Activated CD4-positive, alpha-beta T cell treated with anti-CD3 and anti-CD28 coated beads, Interleukin-2, amount 50 U/mL, for 1 hour (primary cell): Measurements from ENCODE around the gene PDXDC1.
"Not testable (repeated sequence)": the region's sequence is repeated elsewhere in the genome, so short reads cannot be mapped to it uniquely, and the experiment has no call there.

Experiments
- DNase-seq: peaks from one replicate; pipeline ENCODE4 v3.0.0-alpha.2; 2020

PDXDC1 gene

DNA sequence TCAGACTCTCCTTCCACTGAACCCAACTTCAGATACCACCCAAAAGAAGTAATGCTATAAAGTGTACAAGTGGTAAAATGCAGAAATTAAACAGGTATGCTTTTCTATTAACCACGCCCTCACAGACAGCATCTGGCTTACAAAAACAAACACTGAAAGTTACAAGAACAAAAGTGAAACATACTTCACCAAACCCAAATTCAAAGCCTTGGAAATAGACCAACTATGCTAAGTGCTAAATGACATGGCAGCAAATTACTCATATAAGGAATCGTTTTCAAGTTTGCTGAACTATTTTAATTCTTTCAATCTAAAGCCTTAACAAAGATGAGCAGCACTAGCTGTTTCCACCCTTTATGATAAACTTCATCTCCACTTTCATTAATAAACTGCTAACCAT, 101.3 kb downstream of the PDXDC1 start:
- DNase-seq: not testable (repeated sequence)

DNA sequence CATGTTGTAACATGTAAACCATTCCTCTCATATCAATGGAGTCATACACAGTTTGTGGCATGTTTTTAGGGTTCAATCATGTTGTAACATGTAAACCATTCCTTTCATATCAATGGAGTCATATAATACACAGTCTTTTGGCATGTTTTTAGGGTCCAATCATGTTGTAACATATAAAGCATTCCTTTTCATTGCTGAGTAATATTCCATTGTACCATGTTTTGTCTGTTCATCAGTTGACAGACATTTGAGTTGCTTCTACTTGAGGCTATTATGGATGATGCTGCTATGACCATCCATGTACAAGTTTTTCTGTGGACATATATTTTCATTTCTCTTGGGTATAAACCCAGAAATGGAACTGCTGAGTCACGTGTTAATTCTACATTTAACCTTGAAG, 106.1 kb downstream of the PDXDC1 start:
- DNase-seq: not testable (repeated sequence)

GRCh38 chr16:15082788-15083187, 108.0 kb downstream of the PDXDC1 start:
- DNase-seq: not testable (repeated sequence)

- DNase-seq: not testable (repeated sequence)
Observed at GRCh38 chr16:15090663-15091269, 115.9 kb downstream of the PDXDC1 start.

- DNase-seq: not testable (repeated sequence)
Observed at GRCh38 chr16:15093571-15093954, 118.7 kb downstream of the PDXDC1 start.

DNA sequence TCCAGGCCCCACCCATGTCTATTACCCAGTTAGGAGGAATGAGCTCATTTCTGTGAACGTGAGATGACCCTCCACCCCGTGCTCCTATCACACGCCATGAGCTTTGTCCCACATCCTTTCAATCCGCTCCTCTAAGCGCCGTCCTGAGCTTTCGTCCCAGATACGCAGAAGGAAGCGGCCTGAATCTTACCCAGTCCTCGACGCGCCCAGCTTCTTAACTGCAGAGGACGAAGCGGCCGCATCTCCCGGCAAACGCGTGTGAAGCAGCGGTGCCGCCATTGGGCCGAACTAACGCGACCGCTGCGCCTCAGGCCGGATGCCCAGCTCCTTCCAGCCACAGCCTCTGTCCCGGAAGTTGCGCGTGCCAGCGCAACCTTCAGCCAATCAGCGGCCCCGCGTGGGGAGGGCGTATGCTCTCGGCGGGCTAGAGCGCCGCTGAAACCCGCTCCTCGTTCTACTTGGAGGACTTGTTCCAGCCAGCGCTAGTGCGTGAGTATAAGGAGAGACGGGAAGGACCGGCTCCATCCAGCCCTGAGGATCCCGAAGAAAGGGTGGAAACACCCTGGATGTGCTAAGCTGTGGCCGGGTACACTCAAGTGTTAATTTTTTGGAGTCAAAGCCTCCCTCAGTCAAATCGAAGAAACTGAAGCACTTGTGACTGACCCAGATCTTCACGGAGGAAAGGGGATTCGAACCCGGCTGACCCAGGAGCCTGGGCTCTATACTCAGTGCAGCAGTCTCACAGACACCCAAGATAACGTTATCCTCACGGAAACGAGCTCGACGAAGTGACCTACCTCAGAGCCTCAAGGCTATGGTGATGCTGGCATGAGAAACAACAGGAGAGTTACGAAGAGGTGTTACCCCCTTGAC, 119.4 kb downstream of the PDXDC1 start, which contains the start of gene RRN3:
RRN3 (minus strand) TSS at position 318 of the 873 bp plus-strand sequence; CDS start at position 279, 39 bp downstream.
- DNase-seq: peak; percentile 78

- not testable (repeated sequence) for DNase-seq
Observed at GRCh38 chr16:15096583-15096972, 121.8 kb downstream of the PDXDC1 start.

DNA sequence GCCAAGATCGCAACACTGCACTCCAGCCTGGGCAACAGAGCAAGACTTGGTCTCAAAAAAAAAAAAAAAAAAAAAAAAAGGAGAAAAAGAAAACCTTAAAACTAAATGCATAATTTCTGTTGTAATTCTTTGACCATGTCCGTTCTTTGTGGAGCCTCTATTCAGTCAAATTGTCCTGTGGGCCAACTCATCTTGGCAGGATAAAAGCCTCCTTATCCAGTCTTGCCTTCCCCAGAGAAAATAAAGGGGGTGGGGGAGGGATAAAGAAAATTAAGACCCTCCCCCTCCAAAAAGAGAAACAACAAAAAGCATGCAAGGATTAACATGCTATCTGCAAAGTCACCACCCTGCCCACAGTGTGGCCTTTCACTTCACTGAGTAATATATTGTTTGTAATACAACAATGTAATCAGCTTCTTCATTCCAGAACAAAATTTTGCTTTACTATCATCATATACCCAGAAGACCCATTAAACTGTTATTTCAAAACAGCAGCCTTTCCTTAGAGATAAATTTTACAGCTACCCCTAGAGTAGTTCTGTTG, 124.6 kb downstream of the PDXDC1 start:
- DNase-seq: not testable (repeated sequence)

- DNase-seq: not testable (repeated sequence)
Observed at GRCh38 chr16:15100372-15100987, 125.7 kb downstream of the PDXDC1 start.

- not testable (repeated sequence) for DNase-seq
Observed at GRCh38 chr16:15127641-15128425, 153.0 kb downstream of the PDXDC1 start.

GRCh38 chr16:15130256-15130932, 155.6 kb downstream of the PDXDC1 start:
- DNase-seq: not testable (repeated sequence)

GRCh38 chr16:15130943-15131700, 156.3 kb downstream of the PDXDC1 start:
- not testable (repeated sequence) for DNase-seq

DNA sequence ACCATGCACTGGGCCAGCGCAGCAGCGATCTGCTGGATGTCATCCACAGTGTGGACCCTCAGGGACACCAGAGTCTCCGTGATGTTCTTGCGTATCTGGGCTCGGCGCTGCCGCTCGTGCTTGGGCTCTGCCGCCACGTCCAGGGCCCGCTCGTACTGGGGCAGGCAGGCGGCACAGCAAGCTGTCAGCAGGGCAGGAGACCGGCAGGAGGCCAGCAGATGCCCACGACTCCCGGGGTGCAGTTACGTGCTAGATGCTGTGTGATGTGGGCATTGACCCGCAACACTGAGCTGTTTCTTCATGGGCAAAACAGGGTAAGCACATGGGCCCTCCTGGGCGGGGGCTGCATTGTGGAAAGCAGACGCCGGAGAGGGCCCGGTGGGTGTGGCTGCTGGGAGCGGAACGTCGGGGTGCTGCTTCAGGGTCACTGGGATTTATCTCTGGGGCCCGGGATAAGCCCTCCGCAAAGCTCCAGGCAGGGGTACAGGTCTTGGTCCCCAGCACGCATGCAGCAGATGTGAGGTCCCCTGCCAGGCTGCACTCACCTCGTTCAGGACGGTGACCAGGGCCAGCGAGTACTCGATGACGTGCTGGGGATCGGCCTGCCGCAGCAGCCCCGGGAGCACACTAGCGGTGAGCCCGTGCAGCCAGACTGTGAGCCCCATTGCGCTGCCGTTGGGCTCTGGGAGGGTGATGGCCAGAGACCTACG, 158.0 kb downstream of the PDXDC1 start:
- DNase-seq: not testable (repeated sequence)

GRCh38 chr16:15133554-15133953, 158.7 kb downstream of the PDXDC1 start:
- not testable (repeated sequence) for DNase-seq

- not testable (repeated sequence) for DNase-seq
Observed at GRCh38 chr16:15134752-15135482, 160.1 kb downstream of the PDXDC1 start.

DNA sequence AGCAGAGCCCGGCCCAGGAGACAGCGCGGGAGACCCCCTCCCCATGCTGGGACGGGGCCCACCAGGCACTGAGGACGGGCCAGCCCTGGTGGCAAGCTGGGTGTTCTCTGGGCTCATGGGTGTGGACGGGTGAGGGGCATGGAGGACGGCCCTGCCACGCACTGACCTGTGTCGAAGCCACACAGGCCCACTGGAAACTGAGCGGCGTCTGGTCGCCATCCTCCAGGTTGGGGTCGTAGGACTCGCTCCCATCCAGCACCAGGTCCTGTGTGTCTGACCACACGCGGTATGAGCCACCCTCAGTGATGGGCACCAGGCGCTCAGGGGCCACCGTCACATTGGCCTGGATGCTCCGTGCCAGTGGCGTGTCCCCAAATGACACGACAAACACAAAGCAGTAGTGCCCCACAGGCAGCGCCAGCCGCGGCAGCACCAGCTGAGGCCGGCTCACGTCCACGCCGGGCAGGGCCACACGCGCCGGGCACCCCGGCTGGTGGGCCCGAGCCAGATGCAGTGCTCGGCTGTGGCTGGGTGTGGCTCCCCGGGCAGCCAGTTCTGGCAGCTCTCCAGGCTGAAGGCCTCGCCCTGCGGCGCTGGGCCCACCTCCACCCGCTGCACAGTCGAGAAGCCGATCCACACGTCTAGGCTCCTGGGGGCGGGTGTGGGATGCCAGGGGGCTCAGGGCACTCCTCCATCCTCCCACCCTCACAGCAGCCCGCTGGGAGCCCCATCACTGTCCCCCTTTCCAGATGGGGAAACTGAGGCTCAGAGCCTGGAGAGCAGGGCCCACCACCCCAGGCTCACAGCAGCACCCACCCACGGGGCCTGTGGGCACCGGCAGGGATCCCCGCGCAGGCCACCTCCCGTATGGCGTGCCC, 160.9 kb downstream of the PDXDC1 start:
- DNase-seq: not testable (repeated sequence)

DNA sequence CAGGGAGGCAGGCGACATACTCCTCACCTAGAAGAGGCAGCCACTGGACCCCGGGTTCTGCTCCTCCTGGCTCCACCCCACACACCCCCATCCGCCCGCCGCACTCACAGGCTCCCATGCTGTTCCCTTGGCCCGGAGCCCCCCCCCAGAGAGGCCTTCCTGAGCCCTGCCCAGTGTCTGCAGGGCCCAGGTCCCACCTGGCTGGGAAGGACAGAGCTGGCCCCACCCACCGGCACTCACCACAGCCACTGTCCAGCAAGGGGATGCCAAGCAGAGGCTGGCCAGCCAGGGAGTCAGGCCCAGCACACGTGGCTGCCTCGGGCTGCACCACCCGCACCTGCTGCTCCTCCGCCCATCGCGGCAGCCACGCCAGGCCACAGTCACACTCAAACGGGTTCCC, 162.7 kb downstream of the PDXDC1 start:
- DNase-seq: not testable (repeated sequence)
